Esophagus squamous epithelium (tissue), 4 donors: ENCODE results near the gene CDH13.

Experiments used
- CTCF ChIP-seq, 6 experiments: fragments of 450-650 bp in 4 of 6; fragments of 200-600 bp in 2 of 6; sonication (generic) in 2 of 6; IDR thresholded peaks; one replicate each; pipeline ENCODE4 v1.5.1; 2016 to 2019; ENCODE audit warnings: antibody characterized with exemption in 6 of 6, mild to moderate bottlenecking in 4 of 6, moderate library complexity in 4 of 6
- POLR2A ChIP-seq, 4 donors: fragments of 450-650 bp; IDR thresholded peaks; one replicate each; pipeline ENCODE4 v1.6.1; 2017; ENCODE audit warnings: antibody characterized with exemption in 4 of 4, mild to moderate bottlenecking in 4 of 4, moderate library complexity in 3 of 4

- TF ChIP-seq CTCF (IDR thresholded peaks at IDR 0.05) (no peak), POLR2A (IDR thresholded peaks at IDR 0.05) (no peak)
Measured at GRCh38 chr16:82915139-82915824, 288.5 kb downstream of the CDH13 start.
